Caco-2 (cell line): ENCODE results near the gene CNTN5. TPM values are rescaled to one million over a fixed set of nuclear protein-coding genes. Genes with fewer than 3 reads are reported as not detected.

Source experiments
- BruUV-seq: library from RNA; stranded (reverse); fragments of 400-500 nt; replicated peaks from 2 replicates; lab custom pipeline; 2021; lab: Mats Ljungman, UMichigan
- CTCF ChIA-PET: fragments of 300-600 bp; sonication (Branson Sonifier 250); formaldehyde crosslinking; loops from one replicate; lab custom pipeline; 2022; ENCODE audit warnings: antibody characterized with exemption; lab: Charles Lee
- POLR2A ChIA-PET: fragments of 300-600 bp; sonication (Branson Sonifier 250); formaldehyde crosslinking; loops from one replicate; lab custom pipeline; 2022; ENCODE audit warnings: antibody characterized with exemption; lab: Charles Lee
- DNase-seq, 2 experiments: peaks; one replicate each; pipeline versions ENCODE4 v3.0.0 to v3.0.0-alpha.2; 2020 to 2022
- H3K27me3 ChIP-seq: replicated peaks from 2 replicates; pipeline ENCODE4 v1.6.0; 2011; ENCODE audit warnings: low read length; ENCODE audit not compliant: control insufficient read depth, insufficient read depth
- H3K36me3 ChIP-seq: 2 replicates; pipeline ENCODE4 v1.5.1; 2011; ENCODE audit warnings: low read length; ENCODE audit not compliant: control insufficient read depth, insufficient read depth
- H3K4me1 ChIP-seq: fragments of 250-450 bp; sonication (Bioruptor Pico); 2 replicates; pipeline ENCODE4 v1.5.1; 2020; ENCODE audit warnings: mild to moderate bottlenecking
- H3K4me3 ChIP-seq: 2 replicates; pipeline ENCODE4 v1.5.1; 2011; ENCODE audit warnings: low read depth, mild to moderate bottlenecking, control low read depth, low read length
- H3K9me3 ChIP-seq: fragments of 250-450 bp; sonication (Bioruptor Pico); 2 replicates; pipeline ENCODE4 v1.5.1; 2020; ENCODE audit warnings: mild to moderate bottlenecking, moderate library complexity
- H3K27ac Mint-ChIP-seq: one replicate; pipeline ENCODE4 v1.8.0; 2022; ENCODE audit warnings: mixed read lengths; ENCODE audit not compliant: unreplicated experiment
- H3K27me3 Mint-ChIP-seq: one replicate; pipeline ENCODE4 v1.8.0; 2022; ENCODE audit warnings: mixed read lengths; ENCODE audit not compliant: insufficient read depth, unreplicated experiment
- H3K36me3 Mint-ChIP-seq: one replicate; pipeline ENCODE4 v1.8.0; 2022; ENCODE audit warnings: mild to moderate bottlenecking, mixed read lengths; ENCODE audit not compliant: insufficient read depth, unreplicated experiment
- H3K4me1 Mint-ChIP-seq: one replicate; pipeline ENCODE4 v1.8.0; 2022; ENCODE audit warnings: low read depth, mixed read lengths; ENCODE audit not compliant: unreplicated experiment
- H3K4me3 Mint-ChIP-seq: one replicate; pipeline ENCODE4 v1.8.0; 2022; ENCODE audit warnings: mild to moderate bottlenecking, moderate library complexity, mixed read lengths; ENCODE audit not compliant: unreplicated experiment
- H3K9me3 Mint-ChIP-seq: one replicate; pipeline ENCODE4 v1.8.0; 2022; ENCODE audit warnings: mixed read lengths; ENCODE audit not compliant: unreplicated experiment
- intact Hi-C: fragments of 100-400 bp; cut with micrococcal nuclease; formaldehyde crosslinking; loops from one replicate; pipeline ENCODE4 v1.10.0; 2022; ENCODE audit not compliant: unreplicated experiment
- total RNA-seq: library from RNA; stranded (reverse); gene quantifications from 2 replicates; pipeline ENCODE4 v1.2.3, GENCODE V29; 2022
- TF ChIP-seq, protein P1 (sequence below), 2 experiments: fragments of 200-600 bp in 1 of 2; IDR thresholded peaks; 1 replicate in 1 of 2; 2 replicates in 1 of 2; pipeline versions ENCODE4 v1.5.1 to v1.8.0; 2011 to 2022; ENCODE audit warnings: antibody characterized with exemption in 1 of 2, control low read depth in 1 of 2, inconsistent platforms in 1 of 2, low read depth in 1 of 2, low read length in 1 of 2, mild to moderate bottlenecking in 1 of 2, moderate library complexity in 1 of 2; ENCODE audit not compliant: insufficient read depth in 1 of 2, severe bottlenecking in 1 of 2, unreplicated experiment in 1 of 2

The CNTN5 gene
- total RNA-seq, 1 experiment from 2014 or later: 1.00 TPM

DNA sequence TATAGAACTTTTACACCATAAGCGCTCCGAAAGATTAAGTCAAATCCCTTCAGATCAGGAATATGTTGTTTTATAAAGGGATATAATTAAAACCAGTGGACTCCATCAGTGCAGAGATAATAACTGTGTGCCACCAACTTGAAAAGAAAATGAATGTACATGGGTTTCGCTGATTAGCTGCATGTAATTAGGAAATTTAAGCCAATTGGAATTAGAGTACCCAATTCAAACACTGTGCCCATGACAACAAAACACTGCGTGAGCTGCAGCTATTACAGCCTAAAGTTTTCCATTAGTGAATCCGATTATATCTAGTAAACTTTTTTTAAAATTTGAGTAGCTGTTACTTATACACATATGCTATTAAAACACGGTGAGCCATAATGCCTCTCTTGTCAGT, 1274.0 kb downstream of the CNTN5 start:
- ChIA-PET CTCF (no interaction called here), POLR2A (no interaction called here)
- H3K4me1 ChIP-seq: no peaks in the 10 kb centered on the region
- peaks cover 7% of the 10 kb centered on the region for H3K27me3 Mint-ChIP-seq
- no peaks in the 10 kb centered on the region for H3K9me3 Mint-ChIP-seq
- H3K4me3 Mint-ChIP-seq: no peak overlapping the region
- no peak overlapping the region for H3K4me3 ChIP-seq
- H3K27me3 ChIP-seq: no peaks in the 10 kb centered on the region
- H3K4me1 Mint-ChIP-seq: no peaks in the 10 kb centered on the region
- H3K9me3 ChIP-seq: no peaks in the 10 kb centered on the region
- H3K27ac Mint-ChIP-seq: no peak overlapping the region
- no peak for DNase-seq
- no peaks in the 10 kb centered on the region for H3K36me3 Mint-ChIP-seq
- TF ChIP-seq, protein P1, sequence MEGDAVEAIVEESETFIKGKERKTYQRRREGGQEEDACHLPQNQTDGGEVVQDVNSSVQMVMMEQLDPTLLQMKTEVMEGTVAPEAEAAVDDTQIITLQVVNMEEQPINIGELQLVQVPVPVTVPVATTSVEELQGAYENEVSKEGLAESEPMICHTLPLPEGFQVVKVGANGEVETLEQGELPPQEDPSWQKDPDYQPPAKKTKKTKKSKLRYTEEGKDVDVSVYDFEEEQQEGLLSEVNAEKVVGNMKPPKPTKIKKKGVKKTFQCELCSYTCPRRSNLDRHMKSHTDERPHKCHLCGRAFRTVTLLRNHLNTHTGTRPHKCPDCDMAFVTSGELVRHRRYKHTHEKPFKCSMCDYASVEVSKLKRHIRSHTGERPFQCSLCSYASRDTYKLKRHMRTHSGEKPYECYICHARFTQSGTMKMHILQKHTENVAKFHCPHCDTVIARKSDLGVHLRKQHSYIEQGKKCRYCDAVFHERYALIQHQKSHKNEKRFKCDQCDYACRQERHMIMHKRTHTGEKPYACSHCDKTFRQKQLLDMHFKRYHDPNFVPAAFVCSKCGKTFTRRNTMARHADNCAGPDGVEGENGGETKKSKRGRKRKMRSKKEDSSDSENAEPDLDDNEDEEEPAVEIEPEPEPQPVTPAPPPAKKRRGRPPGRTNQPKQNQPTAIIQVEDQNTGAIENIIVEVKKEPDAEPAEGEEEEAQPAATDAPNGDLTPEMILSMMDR (IDR thresholded peaks at IDR 0.05; ENCODE audit: insufficient read depth in 1 of 2, low read depth in 1 of 2, low read length in 1 of 2, severe bottlenecking in 1 of 2, unreplicated experiment in 1 of 2): no peak
- no TSS peak for BruUV-seq
- intact Hi-C loops: no loop called here
- H3K36me3 ChIP-seq: no peaks in the 10 kb centered on the region

DNA sequence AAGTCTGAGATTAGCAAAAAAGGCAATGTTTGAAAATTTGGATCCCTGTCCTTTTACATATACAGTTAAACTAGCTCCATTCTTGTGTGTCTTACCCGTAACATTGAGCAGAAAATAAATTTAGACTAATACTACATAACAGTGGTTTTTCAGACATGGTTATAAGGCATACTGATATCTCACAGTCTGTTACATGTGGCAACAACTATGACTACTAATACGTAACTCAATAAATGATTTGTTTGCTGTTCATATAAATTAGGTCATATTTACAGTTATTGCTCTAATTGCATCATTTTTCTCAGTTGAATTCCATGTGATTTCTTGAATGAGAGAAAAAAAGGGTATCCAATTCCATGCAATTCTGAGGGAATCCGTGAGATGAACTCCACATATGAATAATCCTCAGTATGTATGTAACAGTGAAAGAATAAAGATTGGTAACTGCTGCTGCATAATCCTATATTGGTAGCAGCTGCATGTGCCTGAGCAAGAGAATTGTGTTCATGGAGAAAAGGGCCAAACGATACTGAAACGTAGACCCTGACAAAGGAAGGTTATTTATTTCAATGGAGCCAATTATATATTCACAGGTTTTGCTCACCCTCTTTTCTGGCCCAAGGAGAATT, 1275.4 kb downstream of the CNTN5 start:
- TF ChIP-seq, protein P1 (IDR thresholded peaks at IDR 0.05; ENCODE audit: insufficient read depth in 1 of 2, low read depth in 1 of 2, low read length in 1 of 2, severe bottlenecking in 1 of 2, unreplicated experiment in 1 of 2): no peak
- no peak overlapping the region for H3K27ac Mint-ChIP-seq
- H3K4me3 Mint-ChIP-seq: no peak overlapping the region
- no peaks in the 10 kb centered on the region for H3K36me3 ChIP-seq
- H3K4me1 Mint-ChIP-seq: no peaks in the 10 kb centered on the region
- intact Hi-C loops: no loop called here
- no peaks in the 10 kb centered on the region for H3K36me3 Mint-ChIP-seq
- H3K9me3 ChIP-seq: no peaks in the 10 kb centered on the region
- H3K9me3 Mint-ChIP-seq: no peaks in the 10 kb centered on the region
- H3K27me3 Mint-ChIP-seq: peaks cover 7% of the 10 kb centered on the region
- no peaks in the 10 kb centered on the region for H3K27me3 ChIP-seq
- no peak overlapping the region for H3K4me3 ChIP-seq
- no peaks in the 10 kb centered on the region for H3K4me1 ChIP-seq
- CTCF ChIA-PET: no interaction called here
- no peak for DNase-seq
- no TSS peak for BruUV-seq
- POLR2A ChIA-PET: no interaction called here

DNA sequence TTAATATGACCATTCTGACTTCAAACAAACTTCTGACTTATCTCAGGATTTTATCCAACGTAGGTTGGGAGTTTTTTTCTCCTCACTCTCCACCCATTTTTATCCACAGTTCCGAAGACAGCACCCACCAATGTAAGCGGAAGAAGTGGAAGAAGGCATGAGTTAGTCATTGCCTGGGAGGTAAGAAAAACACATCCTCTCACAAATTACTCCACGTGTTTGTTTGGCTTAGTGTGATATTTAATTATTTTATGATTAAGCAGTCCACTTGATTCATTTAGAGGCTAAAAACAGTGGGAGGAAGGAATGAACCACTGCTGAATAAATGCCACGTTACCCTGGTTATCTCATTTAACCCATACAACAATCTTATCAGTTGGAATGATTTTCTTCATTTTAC, 1276.8 kb downstream of the CNTN5 start:
- H3K27me3 ChIP-seq: no peaks in the 10 kb centered on the region
- H3K4me3 ChIP-seq: no peak overlapping the region
- Mint-ChIP-seq H3K9me3 (no peaks in the 10 kb centered on the region), H3K4me1 (no peaks in the 10 kb centered on the region), H3K36me3 (no peaks in the 10 kb centered on the region), H3K27me3 (peaks cover 7% of the 10 kb centered on the region), H3K27ac (no peak overlapping the region), H3K4me3 (no peak overlapping the region)
- no peaks in the 10 kb centered on the region for H3K36me3 ChIP-seq
- BruUV-seq: no TSS peak
- CTCF ChIA-PET: no interaction called here
- DNase-seq: no peak
- no peaks in the 10 kb centered on the region for H3K4me1 ChIP-seq
- TF ChIP-seq, protein P1 (IDR thresholded peaks at IDR 0.05; ENCODE audit: insufficient read depth in 1 of 2, low read depth in 1 of 2, low read length in 1 of 2, severe bottlenecking in 1 of 2, unreplicated experiment in 1 of 2): no peak
- POLR2A ChIA-PET: no interaction called here
- no peaks in the 10 kb centered on the region for H3K9me3 ChIP-seq
- intact Hi-C loops: no loop called here
